ENCODE data around the gene MORN3. TPM values are rescaled to one million over a fixed set of nuclear protein-coding genes. Genes with fewer than 3 reads are reported as not detected.

The MORN3 gene
- total and polyA plus RNA-seq, 2 of the 4 experiments (the other 2 are of a cell fraction), result 0.18 to 0.22 TPM

DNA sequence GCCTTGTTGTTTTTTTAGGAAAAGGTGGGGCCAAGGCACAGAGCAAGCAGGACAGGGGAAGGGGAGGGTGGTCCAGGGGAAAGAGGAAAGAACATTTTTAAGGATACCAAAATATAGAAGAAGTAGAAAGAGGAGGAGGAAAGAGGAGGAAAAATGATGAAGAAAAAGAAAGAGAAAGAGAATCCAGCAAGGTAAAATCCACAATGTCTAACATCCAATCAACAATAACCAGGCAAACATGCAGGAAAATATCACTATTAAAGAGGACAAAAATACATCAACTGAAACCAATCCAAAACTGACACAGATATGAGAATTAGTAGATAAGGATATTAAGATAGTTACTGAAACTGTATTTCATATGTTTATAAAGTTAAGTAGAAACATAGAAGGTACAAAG, 36.1 kb upstream of the MORN3 start:
- Histone ChIP-seq H3K4ac (ENCODE audit: low read depth, low read length) (no peak overlapping the region), H3K27me3 (ENCODE audit: control insufficient read depth, insufficient read depth, low read length) (no peaks in the 10 kb centered on the region; the same call in 1 of the 2 replicates), H3K23ac (ENCODE audit: low read depth, low read length) (no peak overlapping the region), H4K20me1 (ENCODE audit: insufficient read depth, low read length) (no peaks in the 10 kb centered on the region), H4K8ac (ENCODE audit: low read depth in 2 of 2, low read length in 2 of 2) (no peak overlapping the region), H3K27ac (ENCODE audit: insufficient read depth, low read length) (no peak overlapping the region), H3K56ac (ENCODE audit: extremely low read depth, insufficient read depth, low read length) (no peak overlapping the region), H3K14ac (replicated peaks; ENCODE audit: low read depth, low read length) (no peak overlapping the region), H3K18ac (ENCODE audit: low read depth, low read length) (no peak overlapping the region), H2AK9ac (replicated peaks; ENCODE audit: low read depth, low read length, poor library complexity) (no peak overlapping the region), H3K4me3 (ENCODE audit: insufficient read depth, low read depth, low read length) (no peak overlapping the region), H4K5ac (ENCODE audit: low read depth, low read length) (no peak overlapping the region), H2BK20ac (ENCODE audit: low read depth, low read length) (no peak overlapping the region), H2AFZ (replicated peaks; ENCODE audit: low read length, poor library complexity) (no peak overlapping the region), H3K79me1 (ENCODE audit: low read depth in 1 of 2, low read length in 2 of 2) (no peaks in the 10 kb centered on the region), H3K4me1 (ENCODE audit: control insufficient read depth, insufficient read depth, low read length) (no peaks in the 10 kb centered on the region), H3K4me2 (ENCODE audit: low read depth, low read length) (no peak overlapping the region), H4K91ac (ENCODE audit: insufficient read depth, low read depth, low read length) (no peak overlapping the region), H2AK5ac (ENCODE audit: low read depth, low read length) (no peak overlapping the region), H2BK15ac (ENCODE audit: low read depth, low read length) (no peak overlapping the region), H2BK120ac (ENCODE audit: low read depth, low read length) (no peak overlapping the region), H3K9me1 (ENCODE audit: insufficient read depth, low read length) (peaks cover 4% of the 10 kb centered on the region; the same call in 1 of the 2 replicates), H3K36me3 (ENCODE audit: control insufficient read depth, insufficient read depth, low read length) (no peaks in the 10 kb centered on the region), H3K9ac (ENCODE audit: low read depth, low read length) (no peak overlapping the region), H3K9me3 (ENCODE audit: control insufficient read depth, insufficient read depth, low read length) (peaks cover 2% of the 10 kb centered on the region; the same call in 1 of the 2 replicates), H2BK5ac (ENCODE audit: low read depth, low read length, poor library complexity, severe bottlenecking) (no peak overlapping the region)
- dilution Hi-C loops (cut with HindIII; ENCODE audit: low sequenced_read_pairs, unreplicated experiment), result no loop called here
- DNase-seq (no peak), ATAC-seq (ENCODE audit: low read depth) (no peak)
- ChIA-PET POLR2A (ENCODE audit: unreplicated experiment) (no interaction called here), CTCF (no interaction called here)
- no peak for TF ChIP-seq SMC3 (IDR thresholded peaks at IDR 0.05; ENCODE audit: low read depth, low read length)
- TF ChIP-seq, protein P1, sequence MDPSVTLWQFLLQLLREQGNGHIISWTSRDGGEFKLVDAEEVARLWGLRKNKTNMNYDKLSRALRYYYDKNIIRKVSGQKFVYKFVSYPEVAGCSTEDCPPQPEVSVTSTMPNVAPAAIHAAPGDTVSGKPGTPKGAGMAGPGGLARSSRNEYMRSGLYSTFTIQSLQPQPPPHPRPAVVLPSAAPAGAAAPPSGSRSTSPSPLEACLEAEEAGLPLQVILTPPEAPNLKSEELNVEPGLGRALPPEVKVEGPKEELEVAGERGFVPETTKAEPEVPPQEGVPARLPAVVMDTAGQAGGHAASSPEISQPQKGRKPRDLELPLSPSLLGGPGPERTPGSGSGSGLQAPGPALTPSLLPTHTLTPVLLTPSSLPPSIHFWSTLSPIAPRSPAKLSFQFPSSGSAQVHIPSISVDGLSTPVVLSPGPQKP (IDR thresholded peaks at IDR 0.05; ENCODE audit: borderline replicate concordance, low read depth, low read length), result no peak
- TF ChIP-seq, protein P2, sequence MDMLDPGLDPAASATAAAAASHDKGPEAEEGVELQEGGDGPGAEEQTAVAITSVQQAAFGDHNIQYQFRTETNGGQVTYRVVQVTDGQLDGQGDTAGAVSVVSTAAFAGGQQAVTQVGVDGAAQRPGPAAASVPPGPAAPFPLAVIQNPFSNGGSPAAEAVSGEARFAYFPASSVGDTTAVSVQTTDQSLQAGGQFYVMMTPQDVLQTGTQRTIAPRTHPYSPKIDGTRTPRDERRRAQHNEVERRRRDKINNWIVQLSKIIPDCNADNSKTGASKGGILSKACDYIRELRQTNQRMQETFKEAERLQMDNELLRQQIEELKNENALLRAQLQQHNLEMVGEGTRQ (IDR thresholded peaks at IDR 0.05; ENCODE audit: low read depth, low read length), result no peak
- intact Hi-C loops (cut with micrococcal nuclease), result no loop called here
- in situ Hi-C loops (cut with MboI; ENCODE audit: low sequenced_read_pairs), result no loop called here
- BruUV-seq (replicated peaks), result no TSS peak

Data from IMR-90 (cell line).